ENCODE data around the gene SH3RF2. TPM values are rescaled to one million over a fixed set of nuclear protein-coding genes. Genes with fewer than 3 reads are reported as not detected.

The SH3RF2 gene
- polyA plus RNA-seq, 3 donors: not detected

DNA sequence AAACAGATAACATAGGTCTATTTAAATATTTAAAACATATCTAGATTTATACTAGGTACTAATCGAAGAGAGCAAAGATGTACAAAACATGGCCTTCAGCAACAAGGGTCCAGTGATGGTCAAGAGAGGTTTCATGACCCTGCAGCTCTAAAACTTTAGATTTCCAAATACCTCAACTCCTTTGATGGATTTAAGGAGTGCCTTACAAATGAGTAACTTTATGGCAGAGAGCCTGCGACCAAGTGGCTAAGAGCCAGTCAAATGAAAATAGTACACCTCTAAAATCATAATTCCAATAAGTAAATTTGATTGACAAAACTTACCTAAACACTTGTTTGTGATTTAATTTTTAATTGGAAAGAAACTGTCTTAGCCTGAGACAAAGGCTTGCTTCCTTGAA, 4.7 kb upstream of the SH3RF2 start:
- Histone ChIP-seq H3K4me1 (ENCODE audit: control insufficient read depth in 1 of 2, insufficient read depth in 2 of 2, low read length in 2 of 2) (no peaks in the 10 kb centered on the region), H3K9me3 (replicated peaks in 1 of 2; ENCODE audit: control insufficient read depth in 1 of 2, insufficient read depth in 1 of 2, low read length in 2 of 2) (no peaks in the 10 kb centered on the region), H3K27me3 (ENCODE audit: control insufficient read depth in 2 of 2, insufficient read depth in 2 of 2, low read length in 2 of 2) (peaks cover 20 to 21% of the 10 kb centered on the region in 2 donors), H3K4me2 (replicated peaks; ENCODE audit: extremely low read depth, low read length, poor library complexity, severe bottlenecking) (no peak overlapping the region), H3K4me3 (replicated peaks in 1 of 3; ENCODE audit: low read depth in 2 of 3, low read length in 3 of 3) (no peak overlapping the region), H2AFZ (ENCODE audit: insufficient read depth, low read depth, low read length, poor library complexity, severe bottlenecking) (no peak overlapping the region), H3K9ac (ENCODE audit: insufficient read depth, low read length, poor library complexity, severe bottlenecking) (no peak overlapping the region), H3K36me3 (replicated peaks in 1 of 2; ENCODE audit: control insufficient read depth in 1 of 2, insufficient read depth in 2 of 2, low read length in 2 of 2) (no peaks in the 10 kb centered on the region), H4K20me1 (ENCODE audit: insufficient read depth, low read length) (no peaks in the 10 kb centered on the region), H3K27ac (ENCODE audit: low read depth in 1 of 2, low read length in 2 of 2) (no peak overlapping the region), H3K79me2 (ENCODE audit: insufficient read depth, low read length) (no peaks in the 10 kb centered on the region)
- Mint-ChIP-seq H3K27ac (no peak overlapping the region), H3K4me3 (no peak overlapping the region), H3K4me1 (peaks cover 7% of the 10 kb centered on the region), H3K36me3 (no peaks in the 10 kb centered on the region), H3K9me3 (peaks cover 0 to 3% (median 2%) of the 10 kb centered on the region in 7 donors), H3K27me3 (ENCODE audit: low read depth in 3 of 3) (peaks cover 19 to 42% (median 37%) of the 10 kb centered on the region in 3 donors)
- no peak for DNase-seq
- intact Hi-C loops (cut with micrococcal nuclease): no loop called here
- TF ChIP-seq, protein P1, sequence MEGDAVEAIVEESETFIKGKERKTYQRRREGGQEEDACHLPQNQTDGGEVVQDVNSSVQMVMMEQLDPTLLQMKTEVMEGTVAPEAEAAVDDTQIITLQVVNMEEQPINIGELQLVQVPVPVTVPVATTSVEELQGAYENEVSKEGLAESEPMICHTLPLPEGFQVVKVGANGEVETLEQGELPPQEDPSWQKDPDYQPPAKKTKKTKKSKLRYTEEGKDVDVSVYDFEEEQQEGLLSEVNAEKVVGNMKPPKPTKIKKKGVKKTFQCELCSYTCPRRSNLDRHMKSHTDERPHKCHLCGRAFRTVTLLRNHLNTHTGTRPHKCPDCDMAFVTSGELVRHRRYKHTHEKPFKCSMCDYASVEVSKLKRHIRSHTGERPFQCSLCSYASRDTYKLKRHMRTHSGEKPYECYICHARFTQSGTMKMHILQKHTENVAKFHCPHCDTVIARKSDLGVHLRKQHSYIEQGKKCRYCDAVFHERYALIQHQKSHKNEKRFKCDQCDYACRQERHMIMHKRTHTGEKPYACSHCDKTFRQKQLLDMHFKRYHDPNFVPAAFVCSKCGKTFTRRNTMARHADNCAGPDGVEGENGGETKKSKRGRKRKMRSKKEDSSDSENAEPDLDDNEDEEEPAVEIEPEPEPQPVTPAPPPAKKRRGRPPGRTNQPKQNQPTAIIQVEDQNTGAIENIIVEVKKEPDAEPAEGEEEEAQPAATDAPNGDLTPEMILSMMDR (IDR thresholded peaks at IDR 0.05): no peak
- no CpG with 5 or more reads among the region's 2 CpGs for WGBS (ENCODE audit: insufficient coverage)

DNA sequence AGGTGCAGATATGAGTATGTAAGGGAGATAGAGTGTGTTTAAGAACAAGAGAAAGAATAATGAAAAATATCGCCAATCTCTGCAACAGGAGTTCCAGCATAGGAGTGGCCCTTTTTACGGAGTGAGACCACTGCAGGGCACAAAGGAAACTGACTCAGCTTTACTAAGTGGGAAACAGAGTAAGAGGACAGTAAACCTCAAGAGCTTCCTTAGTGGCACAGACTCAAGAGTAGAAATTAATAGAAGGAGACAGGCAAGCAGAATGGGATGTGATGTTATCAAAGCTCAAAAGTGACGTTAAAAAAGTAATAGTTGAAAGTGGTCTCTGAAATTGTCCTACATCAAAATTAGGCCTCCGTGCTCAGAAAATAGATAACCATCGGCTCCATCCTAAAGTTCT, 2.1 kb upstream of the SH3RF2 start:
- H3K36me3 Mint-ChIP-seq: no peaks in the 10 kb centered on the region
- no peaks in the 10 kb centered on the region for H3K9me3 ChIP-seq (replicated peaks in 1 of 2; ENCODE audit: control insufficient read depth in 1 of 2, insufficient read depth in 1 of 2, low read length in 2 of 2)
- peaks cover 31 to 61% (median 57%) of the 10 kb centered on the region in 3 donors for H3K27me3 Mint-ChIP-seq (ENCODE audit: low read depth in 3 of 3)
- intact Hi-C loops (cut with micrococcal nuclease): no loop called here
- 60% methylated on average over 5 of the region's 5 CpGs for WGBS (ENCODE audit: insufficient coverage)
- H3K4me2 ChIP-seq (replicated peaks; ENCODE audit: extremely low read depth, low read length, poor library complexity, severe bottlenecking): no peak overlapping the region
- peaks cover 0 to 3% (median 0%) of the 10 kb centered on the region in 7 donors for H3K9me3 Mint-ChIP-seq
- H3K36me3 ChIP-seq (replicated peaks in 1 of 2; ENCODE audit: control insufficient read depth in 1 of 2, insufficient read depth in 2 of 2, low read length in 2 of 2): no peaks in the 10 kb centered on the region
- no peak overlapping the region for H2AFZ ChIP-seq (ENCODE audit: insufficient read depth, low read depth, low read length, poor library complexity, severe bottlenecking)
- H3K27me3 ChIP-seq (ENCODE audit: control insufficient read depth in 2 of 2, insufficient read depth in 2 of 2, low read length in 2 of 2): peaks cover 34 to 41% of the 10 kb centered on the region in 2 donors
- H3K4me3 Mint-ChIP-seq: no peak overlapping the region
- H3K27ac ChIP-seq (ENCODE audit: low read depth in 1 of 2, low read length in 2 of 2): no peak overlapping the region
- TF ChIP-seq, protein P1 (IDR thresholded peaks at IDR 0.05): no peak
- no peaks in the 10 kb centered on the region for H3K79me2 ChIP-seq (ENCODE audit: insufficient read depth, low read length)
- H3K4me3 ChIP-seq (replicated peaks in 1 of 3; ENCODE audit: low read depth in 2 of 3, low read length in 3 of 3): no peak overlapping the region
- no peak for DNase-seq
- H3K4me1 ChIP-seq (ENCODE audit: control insufficient read depth in 1 of 2, insufficient read depth in 2 of 2, low read length in 2 of 2): no peaks in the 10 kb centered on the region
- H3K9ac ChIP-seq (ENCODE audit: insufficient read depth, low read length, poor library complexity, severe bottlenecking): no peak overlapping the region
- H4K20me1 ChIP-seq (ENCODE audit: insufficient read depth, low read length): no peaks in the 10 kb centered on the region
- H3K4me1 Mint-ChIP-seq: peaks cover 9% of the 10 kb centered on the region
- no peak overlapping the region for H3K27ac Mint-ChIP-seq

All from CD14-positive monocyte (primary cell).